Sigmoid colon (tissue), 3 donors: ENCODE results near the gene AGTR1.

Source experiments
- CTCF ChIP-seq, 4 experiments: fragments of 450-650 bp in 3 of 4; fragments of 200-600 bp in 1 of 4; IDR thresholded peaks; one replicate each; pipeline ENCODE4 v1.5.1; 2016 to 2019; ENCODE audit warnings: antibody characterized with exemption in 4 of 4, mild to moderate bottlenecking in 3 of 4, moderate library complexity in 2 of 4
- POLR2A ChIP-seq, 2 donors: fragments of 450-650 bp; IDR thresholded peaks; one replicate each; pipeline ENCODE4 v1.6.1; 2016; ENCODE audit warnings: antibody characterized with exemption in 2 of 2, mild to moderate bottlenecking in 2 of 2, moderate library complexity in 2 of 2

GRCh38 chr3:148741219-148741618 lies 43.5 kb downstream of the AGTR1 start:
- TF ChIP-seq CTCF (IDR thresholded peaks at IDR 0.05) (no peak), POLR2A (IDR thresholded peaks at IDR 0.05) (no peak)
